GM21390 (cell line): ENCODE data around the gene NKX2-2.
"Not testable (repeated sequence)": the region's sequence is repeated elsewhere in the genome, so short reads cannot be mapped to it uniquely, and the experiment has no call there.

Source experiments
- ATAC-seq: cut with Tn5 transposase; IDR thresholded peaks from one replicate; pipeline ENCODE4 v1.9.1; 2021; ENCODE audit not compliant: unreplicated experiment

The NKX2-2 gene

DNA sequence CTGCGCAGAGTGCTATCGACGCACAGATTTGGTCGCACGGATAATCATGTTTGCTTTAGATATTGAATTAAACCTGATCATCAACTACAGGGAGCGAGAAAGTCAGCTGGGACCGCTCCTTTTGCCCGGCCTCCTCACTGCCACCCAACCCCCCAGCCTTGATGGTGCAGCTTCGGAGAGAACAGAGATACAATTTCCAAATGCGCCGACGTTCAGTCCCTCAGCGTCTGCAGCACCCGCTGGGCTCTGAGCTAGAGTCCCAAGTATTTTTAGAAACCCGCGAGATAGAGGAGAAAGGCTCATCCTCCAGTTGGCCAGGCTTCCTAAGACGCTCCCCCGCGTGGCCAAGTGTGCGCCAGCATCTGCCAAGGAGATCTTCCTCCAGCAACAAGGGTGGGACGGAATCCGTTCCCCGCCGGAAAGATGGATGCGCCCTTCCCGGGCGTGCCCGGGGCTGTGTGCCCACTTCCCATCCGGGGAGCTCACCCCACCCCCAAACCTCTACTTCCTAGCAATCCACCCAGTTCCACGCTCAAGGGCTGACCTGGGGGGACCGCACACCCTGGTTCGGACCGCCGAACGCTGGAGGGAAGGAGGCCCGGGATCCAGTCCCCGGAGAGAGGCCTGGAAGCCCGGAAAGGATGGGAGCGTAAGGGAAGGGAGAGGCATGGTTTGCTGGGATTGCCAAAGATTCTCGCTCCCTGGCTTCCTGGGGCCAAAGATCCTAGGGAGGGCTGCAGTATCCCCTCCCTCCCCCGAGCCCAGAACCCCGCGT is 4.1 kb downstream of the NKX2-2 start:
- no peak for ATAC-seq

GRCh38 chr20:21509079-21509596 is 4.7 kb downstream of the NKX2-2 start:
- no peak for ATAC-seq

- no peak for ATAC-seq
Measured at GRCh38 chr20:21508230-21509078, 5.4 kb downstream of the NKX2-2 start.

GRCh38 chr20:21507400-21508229 is 6.2 kb downstream of the NKX2-2 start:
- no peak for ATAC-seq

DNA sequence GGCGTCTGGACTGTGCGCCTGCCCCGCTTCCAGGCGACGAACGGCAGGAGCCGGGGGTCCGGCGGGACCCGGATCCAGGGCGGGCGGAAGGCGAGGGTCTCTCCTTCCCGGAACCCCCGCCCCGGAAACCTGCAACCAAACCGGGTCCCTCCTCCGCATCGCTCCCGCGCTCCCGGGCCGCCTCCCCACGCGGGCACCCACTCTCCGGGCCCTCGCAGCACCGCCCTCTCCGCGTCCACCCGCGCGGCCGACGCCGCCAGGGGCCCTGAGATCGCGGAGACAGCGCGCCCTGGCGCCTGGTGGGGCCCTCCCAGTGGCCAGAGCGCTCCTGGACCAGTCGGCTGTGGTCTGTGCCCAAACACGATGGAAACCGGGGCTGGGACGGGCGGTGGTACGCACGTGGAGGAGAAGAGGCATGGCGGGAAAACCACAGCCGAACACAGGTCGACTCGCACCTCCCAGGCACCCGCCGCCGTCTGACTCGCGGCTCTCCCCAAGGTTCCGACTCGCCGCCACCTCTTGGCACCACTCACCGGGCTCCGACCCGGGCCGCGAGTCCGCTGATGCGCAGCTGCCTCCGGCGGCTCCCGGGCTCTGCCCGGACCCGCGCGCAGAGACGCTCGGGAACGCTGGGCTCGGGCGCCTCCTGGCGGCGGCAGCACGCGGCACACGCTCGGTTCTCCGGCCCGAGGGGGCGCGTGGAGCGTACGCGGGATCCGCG is 7.9 kb downstream of the NKX2-2 start:
- no peak for ATAC-seq

- peak; percentile 37 for ATAC-seq
Measured at GRCh38 chr20:21505161-21505809, 8.6 kb downstream of the NKX2-2 start.

- no peak for ATAC-seq
Measured at GRCh38 chr20:21504323-21504722, 9.5 kb downstream of the NKX2-2 start.

GRCh38 chr20:21503345-21503744 is 10.5 kb downstream of the NKX2-2 start:
- ATAC-seq = peak; percentile 89

DNA sequence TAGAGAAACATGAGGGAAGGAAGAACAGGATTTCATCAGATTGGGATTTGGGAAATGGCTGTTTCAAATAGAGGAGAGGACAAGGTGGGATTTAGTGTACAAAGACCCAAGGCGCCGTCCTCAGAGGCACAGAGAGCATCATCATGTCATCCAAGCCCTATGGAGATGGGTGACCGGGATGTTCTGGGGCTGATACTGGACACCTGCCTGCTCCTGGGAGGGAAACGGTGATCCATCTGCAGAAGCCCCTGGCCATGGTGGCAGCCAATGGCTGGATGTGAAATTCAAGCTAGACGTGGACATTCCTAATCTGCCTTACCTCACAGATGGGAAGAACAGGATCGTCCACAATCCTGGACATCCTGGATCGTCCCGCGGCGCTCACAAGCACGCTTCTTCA is 12.7 kb downstream of the NKX2-2 start:
- no peak for ATAC-seq

DNA sequence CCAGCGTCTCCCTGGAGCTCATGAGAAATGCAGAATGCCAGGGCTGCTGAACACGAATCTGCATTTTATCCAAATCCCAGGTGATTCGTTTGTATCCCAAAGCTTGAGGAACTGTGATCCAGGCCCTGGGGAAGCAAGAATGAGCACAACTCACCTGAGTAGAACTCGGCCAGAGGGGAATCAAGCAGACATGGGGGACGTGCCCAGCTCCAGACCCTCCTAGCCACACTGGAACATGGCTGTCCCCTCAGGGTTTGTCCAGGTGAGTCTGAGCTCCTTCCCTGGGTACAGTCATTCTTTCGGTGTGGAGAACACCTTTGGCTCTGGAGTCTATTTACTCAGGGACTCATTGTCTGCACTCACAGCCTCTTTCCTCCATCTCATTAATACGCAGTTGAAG is 13.3 kb downstream of the NKX2-2 start:
- ATAC-seq = no peak

GRCh38 chr20:21499641-21500040 is 14.2 kb downstream of the NKX2-2 start:
- ATAC-seq = no peak

GRCh38 chr20:21498635-21499034 is 15.2 kb downstream of the NKX2-2 start:
- ATAC-seq = no peak

DNA sequence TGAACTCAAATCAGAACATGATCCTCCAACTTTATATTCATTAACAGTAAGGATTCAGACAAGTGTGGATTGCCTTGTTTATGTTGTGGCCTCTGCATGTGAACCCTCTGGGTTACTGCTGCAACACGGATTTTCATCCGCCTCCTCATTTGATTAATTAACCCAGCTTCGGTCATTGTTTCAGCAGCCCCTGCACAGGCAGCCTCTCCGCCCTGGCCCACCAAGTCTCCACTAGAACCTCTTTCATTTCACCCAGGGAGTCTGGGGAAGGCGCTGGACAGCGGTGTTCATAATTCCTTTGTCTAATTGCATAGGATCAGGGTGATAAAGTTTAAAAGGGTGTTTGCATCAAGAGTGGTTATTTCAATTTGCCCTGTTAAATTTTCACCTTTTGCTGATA is 15.7 kb downstream of the NKX2-2 start:
- no peak for ATAC-seq

DNA sequence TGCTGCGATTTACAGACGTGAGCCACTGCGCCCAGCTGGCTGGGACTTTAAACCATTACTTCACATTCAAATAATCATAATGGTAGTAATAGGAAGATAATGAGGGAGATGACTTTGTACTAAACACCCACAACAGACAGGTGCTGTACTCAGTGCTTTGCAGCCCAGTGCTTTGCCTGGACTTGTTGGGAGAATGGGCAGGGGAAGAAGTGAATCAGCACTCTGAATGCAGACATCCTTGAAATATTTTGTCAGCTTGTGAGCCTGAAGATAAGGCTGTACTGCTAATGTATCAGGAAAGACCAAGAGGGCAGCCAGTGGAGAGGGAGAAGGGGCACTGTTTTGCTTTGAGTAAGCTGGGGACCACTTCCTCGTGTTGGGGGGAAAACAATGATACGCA is 17.4 kb downstream of the NKX2-2 start:
- no peak for ATAC-seq

DNA sequence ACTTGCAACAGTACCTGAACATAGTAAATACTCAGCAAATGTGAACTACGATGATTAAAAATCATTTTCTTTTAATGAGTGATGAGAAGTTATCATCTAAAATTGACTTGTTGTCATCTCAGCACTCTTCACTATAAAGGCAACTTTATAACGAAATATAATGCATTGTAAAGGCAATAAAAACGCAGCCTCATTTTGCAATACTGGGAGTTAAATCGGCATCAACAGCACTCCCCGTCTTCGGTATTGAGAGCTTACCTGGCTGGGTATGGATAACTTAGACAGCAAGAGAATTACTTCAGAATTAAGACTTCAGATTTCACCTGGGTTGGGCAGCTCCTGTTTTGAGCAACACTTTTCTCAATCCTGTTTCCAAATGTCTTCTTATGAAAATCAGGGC is 20.8 kb downstream of the NKX2-2 start:
- ATAC-seq = no peak

DNA sequence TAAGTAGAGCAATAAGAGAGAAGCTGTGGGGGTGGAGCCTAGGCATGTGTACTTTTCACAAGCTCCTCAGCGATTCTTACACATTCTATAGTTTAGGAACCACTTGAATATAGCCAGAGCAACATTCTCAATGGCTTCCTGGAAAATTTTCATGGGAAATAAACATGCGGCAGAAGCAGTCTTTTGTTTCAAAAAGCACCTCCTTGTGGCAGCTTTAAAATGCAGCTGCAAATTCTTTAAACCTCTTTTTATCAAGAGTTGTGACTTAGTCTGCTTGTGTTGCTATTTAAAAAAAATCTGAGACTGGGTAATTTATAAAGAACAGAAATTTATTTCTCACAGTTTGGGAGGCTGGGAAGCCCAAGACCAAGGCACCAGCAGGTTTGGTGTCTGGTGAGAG is 23.8 kb downstream of the NKX2-2 start:
- no peak for ATAC-seq

DNA sequence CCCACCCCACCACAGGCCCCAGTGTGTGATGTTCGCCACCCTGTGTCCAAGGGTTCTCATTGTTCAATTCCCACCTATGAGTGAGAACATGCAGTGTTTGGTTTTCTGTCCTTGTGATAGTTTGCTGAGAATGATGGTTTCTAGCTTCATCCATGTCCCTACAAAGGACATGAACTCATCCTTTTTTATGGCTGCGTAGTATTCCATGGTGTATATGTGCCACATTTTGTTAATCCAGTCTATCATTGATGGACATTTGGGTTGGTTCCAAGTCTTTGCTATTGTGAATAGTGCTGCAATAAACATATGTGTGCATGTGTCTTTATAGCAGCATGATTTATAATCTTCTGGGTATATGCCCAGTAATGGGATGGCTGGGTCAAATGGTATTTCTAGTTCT is 33.7 kb downstream of the NKX2-2 start:
- ATAC-seq = not testable (repeated sequence)

- ATAC-seq = no peak
Measured at GRCh38 chr20:21465799-21466198, 48.1 kb downstream of the NKX2-2 start.

DNA sequence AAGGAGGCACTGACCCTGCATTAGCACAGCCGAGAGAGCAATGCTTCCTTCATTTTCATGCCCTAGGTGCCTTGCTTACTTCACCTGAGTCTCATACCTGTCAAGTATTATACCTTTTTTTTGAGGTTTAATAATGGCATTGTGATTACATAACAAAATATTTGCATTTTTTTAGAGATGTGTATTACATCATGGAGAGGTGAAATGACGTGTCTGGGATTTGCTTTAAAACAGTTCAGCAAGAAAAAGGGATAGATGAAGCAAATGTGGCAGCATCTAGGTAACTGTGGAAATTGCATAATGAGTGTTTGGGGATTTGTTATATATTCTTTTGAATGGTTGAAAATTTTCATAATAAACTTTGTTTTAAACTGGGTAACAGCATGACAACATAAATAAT is 48.9 kb downstream of the NKX2-2 start:
- ATAC-seq = no peak
